PC-9 (cell line): ENCODE measurements around the gene FSIP1.

Source experiments
- EZH2 ChIP-seq: fragments of 200-600 bp; sonication (generic); IDR thresholded peaks from 2 replicates; pipeline ENCODE4 v1.8.0; 2017; ENCODE audit warnings: antibody characterized with exemption, low read depth
- TF ChIP-seq, protein P1 (sequence below): fragments of 200-600 bp; sonication (generic); conservative IDR thresholded peaks from 2 replicates; pipeline ENCODE4 v1.6.1; 2017; ENCODE audit warnings: mixed run types, antibody characterized with exemption, mild to moderate bottlenecking, moderate library complexity

DNA sequence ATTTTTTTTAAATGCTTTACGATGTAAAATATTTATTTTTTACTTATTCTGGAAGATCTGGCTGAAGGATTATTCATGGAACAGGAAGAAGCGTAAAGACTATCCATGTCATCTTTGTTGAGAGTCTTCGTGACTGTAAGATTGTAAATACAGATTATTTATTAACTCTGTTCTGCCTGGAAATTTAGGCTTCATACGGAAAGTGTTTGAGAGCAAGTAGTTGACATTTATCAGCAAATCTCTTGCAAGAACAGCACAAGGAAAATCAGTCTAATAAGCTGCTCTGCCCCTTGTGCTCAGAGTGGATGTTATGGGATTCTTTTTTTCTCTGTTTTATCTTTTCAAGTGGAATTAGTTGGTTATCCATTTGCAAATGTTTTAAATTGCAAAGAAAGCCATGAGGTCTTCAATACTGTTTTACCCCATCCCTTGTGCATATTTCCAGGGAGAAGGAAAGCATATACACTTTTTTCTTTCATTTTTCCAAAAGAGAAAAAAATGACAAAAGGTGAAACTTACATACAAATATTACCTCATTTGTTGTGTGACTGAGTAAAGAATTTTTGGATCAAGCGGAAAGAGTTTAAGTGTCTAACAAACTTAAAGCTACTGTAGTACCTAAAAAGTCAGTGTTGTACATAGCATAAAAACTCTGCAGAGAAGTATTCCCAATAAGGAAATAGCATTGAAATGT is 186.1 kb downstream of the FSIP1 start:
- TF ChIP-seq, protein P1, sequence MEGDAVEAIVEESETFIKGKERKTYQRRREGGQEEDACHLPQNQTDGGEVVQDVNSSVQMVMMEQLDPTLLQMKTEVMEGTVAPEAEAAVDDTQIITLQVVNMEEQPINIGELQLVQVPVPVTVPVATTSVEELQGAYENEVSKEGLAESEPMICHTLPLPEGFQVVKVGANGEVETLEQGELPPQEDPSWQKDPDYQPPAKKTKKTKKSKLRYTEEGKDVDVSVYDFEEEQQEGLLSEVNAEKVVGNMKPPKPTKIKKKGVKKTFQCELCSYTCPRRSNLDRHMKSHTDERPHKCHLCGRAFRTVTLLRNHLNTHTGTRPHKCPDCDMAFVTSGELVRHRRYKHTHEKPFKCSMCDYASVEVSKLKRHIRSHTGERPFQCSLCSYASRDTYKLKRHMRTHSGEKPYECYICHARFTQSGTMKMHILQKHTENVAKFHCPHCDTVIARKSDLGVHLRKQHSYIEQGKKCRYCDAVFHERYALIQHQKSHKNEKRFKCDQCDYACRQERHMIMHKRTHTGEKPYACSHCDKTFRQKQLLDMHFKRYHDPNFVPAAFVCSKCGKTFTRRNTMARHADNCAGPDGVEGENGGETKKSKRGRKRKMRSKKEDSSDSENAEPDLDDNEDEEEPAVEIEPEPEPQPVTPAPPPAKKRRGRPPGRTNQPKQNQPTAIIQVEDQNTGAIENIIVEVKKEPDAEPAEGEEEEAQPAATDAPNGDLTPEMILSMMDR = no peak
- no peak for TF ChIP-seq EZH2
